A549 (cell line): ENCODE results near the gene CTDP1. TPM values are rescaled to one million over a fixed set of nuclear protein-coding genes. Genes with fewer than 3 reads are reported as not detected.

Source experiments
- ATAC-seq, 2 experiments: fragments of 200-7000 bp in 1 of 2; fragments of >200 bp in 1 of 2; cut with Nextera tagmentation in 1 of 2; cut with Tn5 transposase in 1 of 2; 3 replicates each; pipeline versions ENCODE4 v1.8.0 to v1.9.1; 2018 to 2020; ENCODE audit warnings: mild to moderate bottlenecking in 1 of 2, moderate library complexity in 1 of 2
- CTCF ChIA-PET: fragments of 300-600 bp; sonication (Branson Sonifier 250); formaldehyde crosslinking; extraction: SDS; loops from one replicate; lab custom pipeline; 2021; ENCODE audit warnings: antibody characterized with exemption, inconsistent platforms; lab: Yijun Ruan, JAX
- POLR2A ChIA-PET: fragments of 350-600 bp; formaldehyde crosslinking; extraction: SDS; loops from one replicate; lab custom pipeline; 2021; ENCODE audit warnings: antibody characterized with exemption, inconsistent platforms; lab: Yijun Ruan, JAX
- DNase-seq, 2 experiments: peaks; one replicate each; pipeline versions ENCODE4 v3.0.0 to v3.0.0-alpha.2; 2011 to 2016; ENCODE audit warnings: low read depth in 1 of 2, low spot score in 1 of 2
- FAIRE-seq: peaks from 2 replicates; lab custom pipeline; 2011; peaks lifted over from hg19 to GRCh38; lab: Jason Lieb, UNC
- H3K27ac ChIP-seq, 2 experiments: fragments of >200 bp; sonication (Bioruptor Twin); formaldehyde crosslinking; 3 replicates each; pipeline ENCODE4 v1.5.1; 2016 to 2017
- H3K4me1 ChIP-seq: fragments of >200 bp; sonication (Bioruptor Twin); formaldehyde crosslinking; 3 replicates; pipeline ENCODE4 v1.6.1; 2016
- H3K4me2 ChIP-seq: fragments of >200 bp; sonication (Bioruptor Twin); formaldehyde crosslinking; 3 replicates; pipeline ENCODE4 v1.6.1; 2016
- H3K4me3 ChIP-seq: fragments of >200 bp; sonication (Bioruptor Twin); formaldehyde crosslinking; 3 replicates; pipeline ENCODE4 v1.5.1; 2016
- H3K9me3 ChIP-seq: fragments of >200 bp; sonication (Bioruptor Twin); formaldehyde crosslinking; 3 replicates; pipeline ENCODE4 v1.6.1; 2016
- BHLHE40 ChIP-seq: IDR thresholded peaks from 2 replicates; pipeline ENCODE4 v1.6.1; 2012; ENCODE audit warnings: low read depth, low read length, inconsistent platforms
- CBX2 ChIP-seq: fragments of 200-600 bp; sonication (generic); IDR thresholded peaks from 2 replicates; pipeline ENCODE4 v1.6.1; 2016; ENCODE audit warnings: low read depth, mild to moderate bottlenecking, borderline replicate concordance
- EHF ChIP-seq: fragments of 250-450 bp; sonication (Bioruptor Pico); IDR thresholded peaks from 2 replicates; pipeline ENCODE4 v1.5.0; 2020; ENCODE audit warnings: mild to moderate bottlenecking
- FOSL2 ChIP-seq, 2 experiments: fragments of 450-650 bp in 1 of 2; fragments of >200 bp in 1 of 2; sonication (Bioruptor Twin) in 1 of 2; formaldehyde crosslinking; IDR thresholded peaks; 2 replicates each; pipeline versions ENCODE4 v1.5.0 to v1.6.1; 2016 to 2020; ENCODE audit warnings: mild to moderate bottlenecking in 1 of 2, moderate library complexity in 1 of 2
- FOXS1 ChIP-seq: fragments of 250-450 bp; sonication (Bioruptor Pico); IDR thresholded peaks from 2 replicates; pipeline ENCODE4 v1.5.0; 2020; ENCODE audit warnings: mild to moderate bottlenecking, moderate library complexity
- GATA3 ChIP-seq: IDR thresholded peaks from 2 replicates; pipeline ENCODE4 v1.6.1; 2012; ENCODE audit warnings: borderline replicate concordance
- HDAC2 ChIP-seq: fragments of 200-600 bp; sonication (generic); IDR thresholded peaks from 2 replicates; pipeline ENCODE4 v1.6.1; 2016
- HOXA7 ChIP-seq: fragments of 250-450 bp; sonication (Bioruptor Pico); IDR thresholded peaks from 2 replicates; pipeline ENCODE4 v1.5.0; 2020; ENCODE audit warnings: mild to moderate bottlenecking, moderate library complexity
- HOXB13 ChIP-seq: fragments of 250-450 bp; sonication (Bioruptor Pico); IDR thresholded peaks from 2 replicates; pipeline ENCODE4 v1.5.0; 2020; ENCODE audit warnings: low read depth, mild to moderate bottlenecking, moderate library complexity
- HOXB5 ChIP-seq: fragments of 250-450 bp; sonication (Bioruptor Pico); IDR thresholded peaks from 2 replicates; pipeline ENCODE4 v1.5.0; 2020; ENCODE audit warnings: mild to moderate bottlenecking, moderate library complexity
- KDM1A ChIP-seq: fragments of 200-600 bp; sonication (generic); IDR thresholded peaks from 2 replicates; pipeline ENCODE4 v1.6.1; 2016; ENCODE audit warnings: low read depth, mild to moderate bottlenecking
- MAFK ChIP-seq: fragments of 450-650 bp; IDR thresholded peaks from 2 replicates; pipeline ENCODE4 v1.6.1; 2014; ENCODE audit not compliant: partially characterized antibody
- MYC ChIP-seq: IDR thresholded peaks from 2 replicates; pipeline ENCODE4 v1.6.1; 2012; ENCODE audit warnings: mild to moderate bottlenecking, inconsistent platforms, low read length, improper control_type of control experiment, borderline replicate concordance
- NFE2L2 ChIP-seq: fragments of 150-350 bp; conservative IDR thresholded peaks from 2 replicates; pipeline ENCODE4 v1.6.1; 2014; ENCODE audit warnings: low read length
- NPAS2 ChIP-seq: fragments of 250-450 bp; sonication (Bioruptor Pico); IDR thresholded peaks from 2 replicates; pipeline ENCODE4 v1.8.0; 2022; ENCODE audit warnings: mild to moderate bottlenecking, moderate library complexity, borderline replicate concordance
- NR3C1 ChIP-seq: fragments of >200 bp; sonication (Bioruptor Twin); formaldehyde crosslinking; IDR thresholded peaks from 3 replicates; pipeline ENCODE4 v1.6.1; 2017
- RAD21 ChIP-seq, 2 experiments: fragments of >200 bp in 1 of 2; sonication (Bioruptor Twin) in 1 of 2; formaldehyde crosslinking in 1 of 2; IDR thresholded peaks in 1 of 2; conservative IDR thresholded peaks in 1 of 2; 2 replicates in 1 of 2; 3 replicates in 1 of 2; pipeline ENCODE4 v1.6.1; 2012 to 2018; ENCODE audit warnings: inconsistent platforms in 1 of 2
- RCOR1 ChIP-seq: fragments of 150-350 bp; IDR thresholded peaks from 2 replicates; pipeline ENCODE4 v1.6.1; 2014; ENCODE audit warnings: antibody characterized with exemption, low read length, low read depth
- RFX5 ChIP-seq: fragments of 450-650 bp; IDR thresholded peaks from 2 replicates; pipeline ENCODE4 v1.7.1; 2014; ENCODE audit warnings: antibody characterized with exemption, mild to moderate bottlenecking, moderate library complexity
- SMC3 ChIP-seq: fragments of >200 bp; sonication (Bioruptor Twin); formaldehyde crosslinking; IDR thresholded peaks from 3 replicates; pipeline ENCODE4 v1.6.1; 2018; ENCODE audit warnings: inconsistent platforms
- SREBF2 ChIP-seq: fragments of 450-650 bp; IDR thresholded peaks from 2 replicates; pipeline ENCODE4 v1.6.1; 2014; ENCODE audit warnings: mild to moderate bottlenecking, moderate library complexity
- TFCP2L1 ChIP-seq: fragments of 250-450 bp; sonication (Bioruptor Pico); IDR thresholded peaks from 2 replicates; pipeline ENCODE4 v1.5.0; 2021; ENCODE audit warnings: mild to moderate bottlenecking
- ZC3H11A ChIP-seq: fragments of 450-650 bp; IDR thresholded peaks from 2 replicates; pipeline ENCODE4 v1.6.1; 2014; ENCODE audit warnings: antibody characterized with exemption, mild to moderate bottlenecking
- ZFP36 ChIP-seq: fragments of 450-650 bp; IDR thresholded peaks from 2 replicates; pipeline ENCODE4 v1.6.1; 2014; ENCODE audit warnings: borderline replicate concordance; ENCODE audit not compliant: partially characterized antibody
- ZNF302 ChIP-seq: fragments of 250-450 bp; sonication (Bioruptor Pico); IDR thresholded peaks from 2 replicates; pipeline ENCODE4 v1.9.0; 2021; ENCODE audit warnings: inconsistent platforms, mild to moderate bottlenecking, moderate library complexity
- ZSCAN20 ChIP-seq: fragments of 250-450 bp; sonication (Bioruptor Pico); IDR thresholded peaks from 2 replicates; pipeline ENCODE4 v1.8.0; 2022; ENCODE audit warnings: mild to moderate bottlenecking, moderate library complexity
- WGBS: methylation state at CpG from one replicate; pipeline ENCODE4 v1.1.6; 2017; ENCODE audit errors: missing lambda C conversion rate; 5-methylcytosine and 5-hydroxymethylcytosine counted together
- polyA plus RNA-seq, 4 experiments: library from polyadenylated mRNA; depleted of rRNA in 3 of 4; stranded (reverse); fragments of >200 nt; fragmentation: RNase III in 1 of 4; extraction: RNeasy Plus Mini Kit Qiagen cat#74134 plus additional on column Dnase treatment in 1 of 4; gene quantifications; 2 replicates in 3 of 4; 3 replicates in 1 of 4; pipeline ENCODE4 v1.2.3, GENCODE V29; 2011 to 2017
- TF ChIP-seq, protein P1 (sequence below): fragments of >200 bp; sonication (Bioruptor Twin); formaldehyde crosslinking; IDR thresholded peaks from 2 replicates; pipeline ENCODE4 v1.6.1; 2016
- TF ChIP-seq, protein P2 (sequence below): fragments of 200-600 bp; sonication (generic); IDR thresholded peaks from 2 replicates; pipeline ENCODE4 v1.6.1; 2016; ENCODE audit warnings: antibody characterized with exemption, mild to moderate bottlenecking, moderate library complexity

Gene CTDP1
- polyA plus RNA-seq, 2 of the 4 experiments (the other 2 are of a cell fraction), result 6.8 to 12.1 TPM

DNA sequence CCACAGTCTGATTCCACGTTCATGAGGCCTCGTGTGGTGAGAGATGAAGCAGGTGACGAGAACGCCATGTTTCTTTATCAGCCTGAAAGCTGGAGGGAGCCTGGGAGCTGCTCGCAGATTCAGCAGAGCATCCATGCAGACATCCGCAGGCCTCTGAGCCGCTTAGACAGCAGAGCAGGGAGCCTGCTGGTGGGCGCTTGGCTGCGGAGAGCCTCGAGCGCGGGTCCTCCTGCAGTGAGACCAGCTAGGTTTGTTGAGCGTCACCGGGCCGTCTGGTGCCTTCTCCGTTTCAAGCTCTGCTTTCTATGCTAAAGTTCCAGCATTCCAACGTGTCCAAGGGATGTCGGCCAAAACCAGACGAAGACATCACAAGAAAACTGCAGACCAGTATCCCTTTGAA, 27.6 kb downstream of the CTDP1 start:
- WGBS, result 98% methylated on average over 16 of the region's 19 CpGs
- ATAC-seq, result no peak
- no peak overlapping the region for H3K4me3 ChIP-seq
- no peaks in the 10 kb centered on the region for H3K4me1 ChIP-seq
- ChIA-PET POLR2A (no interaction called here), CTCF (no interaction called here)
- no peak for DNase-seq
- H3K9me3 ChIP-seq, result no peaks in the 10 kb centered on the region
- no peak for TF ChIP-seq HOXB13 (CRISPR knock-in tag)
- TF ChIP-seq, protein P1, sequence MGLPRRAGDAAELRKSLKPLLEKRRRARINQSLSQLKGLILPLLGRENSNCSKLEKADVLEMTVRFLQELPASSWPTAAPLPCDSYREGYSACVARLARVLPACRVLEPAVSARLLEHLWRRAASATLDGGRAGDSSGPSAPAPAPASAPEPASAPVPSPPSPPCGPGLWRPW, result no peak
- TF ChIP-seq, protein P2, sequence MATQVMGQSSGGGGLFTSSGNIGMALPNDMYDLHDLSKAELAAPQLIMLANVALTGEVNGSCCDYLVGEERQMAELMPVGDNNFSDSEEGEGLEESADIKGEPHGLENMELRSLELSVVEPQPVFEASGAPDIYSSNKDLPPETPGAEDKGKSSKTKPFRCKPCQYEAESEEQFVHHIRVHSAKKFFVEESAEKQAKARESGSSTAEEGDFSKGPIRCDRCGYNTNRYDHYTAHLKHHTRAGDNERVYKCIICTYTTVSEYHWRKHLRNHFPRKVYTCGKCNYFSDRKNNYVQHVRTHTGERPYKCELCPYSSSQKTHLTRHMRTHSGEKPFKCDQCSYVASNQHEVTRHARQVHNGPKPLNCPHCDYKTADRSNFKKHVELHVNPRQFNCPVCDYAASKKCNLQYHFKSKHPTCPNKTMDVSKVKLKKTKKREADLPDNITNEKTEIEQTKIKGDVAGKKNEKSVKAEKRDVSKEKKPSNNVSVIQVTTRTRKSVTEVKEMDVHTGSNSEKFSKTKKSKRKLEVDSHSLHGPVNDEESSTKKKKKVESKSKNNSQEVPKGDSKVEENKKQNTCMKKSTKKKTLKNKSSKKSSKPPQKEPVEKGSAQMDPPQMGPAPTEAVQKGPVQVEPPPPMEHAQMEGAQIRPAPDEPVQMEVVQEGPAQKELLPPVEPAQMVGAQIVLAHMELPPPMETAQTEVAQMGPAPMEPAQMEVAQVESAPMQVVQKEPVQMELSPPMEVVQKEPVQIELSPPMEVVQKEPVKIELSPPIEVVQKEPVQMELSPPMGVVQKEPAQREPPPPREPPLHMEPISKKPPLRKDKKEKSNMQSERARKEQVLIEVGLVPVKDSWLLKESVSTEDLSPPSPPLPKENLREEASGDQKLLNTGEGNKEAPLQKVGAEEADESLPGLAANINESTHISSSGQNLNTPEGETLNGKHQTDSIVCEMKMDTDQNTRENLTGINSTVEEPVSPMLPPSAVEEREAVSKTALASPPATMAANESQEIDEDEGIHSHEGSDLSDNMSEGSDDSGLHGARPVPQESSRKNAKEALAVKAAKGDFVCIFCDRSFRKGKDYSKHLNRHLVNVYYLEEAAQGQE, result no peak
- TF ChIP-seq RAD21 (conservative IDR thresholded peaks at IDR 0.05 in 1 of 2, IDR thresholded peaks at IDR 0.05 in 1 of 2), result no peak
- TF ChIP-seq ZFP36, result no peak
- no peak for TF ChIP-seq CBX2
- no peak for TF ChIP-seq MAFK
- no peak for TF ChIP-seq EHF (CRISPR knock-in tag)
- no peak for TF ChIP-seq GATA3
- TF ChIP-seq SMC3, result no peak
- TF ChIP-seq RCOR1, result no peak
- no peak for TF ChIP-seq NR3C1
- TF ChIP-seq RFX5, result no peak
- TF ChIP-seq TFCP2L1, result no peak
- TF ChIP-seq FOSL2 (IDR thresholded peaks at IDR 0.05), result no peak
- no peak for TF ChIP-seq FOSL2 (CRISPR knock-in tag; IDR thresholded peaks at IDR 0.05)
- TF ChIP-seq HOXA7 (CRISPR knock-in tag), result no peak
- TF ChIP-seq ZSCAN20 (CRISPR knock-in tag), result no peak
- no peak for TF ChIP-seq ZNF302 (CRISPR knock-in tag)
- no peak overlapping the region for H3K27ac ChIP-seq
- H3K4me2 ChIP-seq, result no peak overlapping the region
- no peak for FAIRE-seq

DNA sequence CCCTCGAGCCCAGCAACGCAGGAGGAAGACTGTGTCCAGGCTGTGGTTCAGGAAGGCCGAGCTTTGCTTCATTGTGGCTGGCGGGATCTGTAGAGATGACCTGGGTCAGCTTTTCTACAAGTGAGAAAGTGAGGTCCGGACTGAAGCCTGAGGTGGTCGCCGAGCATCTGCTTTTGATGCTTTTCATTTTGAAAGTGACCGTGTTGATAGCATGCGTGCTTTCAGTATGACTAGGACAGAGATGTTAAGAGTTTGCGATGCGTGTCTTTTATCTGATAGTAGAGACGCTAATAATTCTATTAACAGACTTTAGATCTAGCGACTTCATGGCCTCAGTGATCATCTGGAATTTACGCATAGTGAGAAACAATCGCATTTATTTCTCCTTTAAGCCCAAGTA, 28.1 kb downstream of the CTDP1 start:
- 96% methylated on average over 15 of the region's 15 CpGs for whole genome bisulfite sequencing
- no peaks in the 10 kb centered on the region for H3K9me3 ChIP-seq
- ATAC-seq, result no peak
- H3K4me1 ChIP-seq, result no peaks in the 10 kb centered on the region
- CTCF ChIA-PET, result no interaction called here
- TF ChIP-seq TFCP2L1, result no peak
- H3K27ac ChIP-seq, result no peak overlapping the region
- FAIRE-seq, result no peak
- DNase-seq, result no peak
- POLR2A ChIA-PET, result no interaction called here
- no peak overlapping the region for H3K4me3 ChIP-seq
- no peak overlapping the region for H3K4me2 ChIP-seq

DNA sequence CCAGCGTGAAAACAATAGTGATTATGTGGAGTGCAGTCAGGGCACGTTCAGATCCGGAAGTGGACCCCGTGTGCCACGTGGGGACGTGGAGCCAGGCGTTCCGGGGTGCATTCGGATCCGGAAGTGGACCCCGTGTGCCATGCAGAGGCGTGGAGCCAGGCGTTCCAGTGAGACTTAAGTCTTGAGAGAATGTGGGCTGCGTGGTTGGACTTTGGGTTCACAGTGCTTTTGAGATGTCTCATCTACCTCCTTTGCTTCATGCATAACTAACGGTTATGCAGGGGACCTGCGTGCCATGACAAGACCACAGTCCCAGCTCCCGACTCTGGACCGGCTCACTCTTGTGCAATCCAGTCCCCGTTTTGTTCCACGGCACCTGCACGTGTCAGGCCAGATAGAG, 28.8 kb downstream of the CTDP1 start:
- no peak overlapping the region for H3K27ac ChIP-seq
- DNase-seq (no peak), ATAC-seq (no peak), FAIRE-seq (no peak)
- 93% methylated on average over 21 of the region's 21 CpGs for whole genome bisulfite sequencing
- H3K4me3 ChIP-seq, result no peak overlapping the region
- no peaks in the 10 kb centered on the region for H3K4me1 ChIP-seq
- no peak overlapping the region for H3K4me2 ChIP-seq
- no peaks in the 10 kb centered on the region for H3K9me3 ChIP-seq
- CTCF ChIA-PET, result no interaction called here
- POLR2A ChIA-PET, result no interaction called here
- TF ChIP-seq MYC (no peak), EHF (CRISPR knock-in tag) (no peak), KDM1A (no peak), FOXS1 (CRISPR knock-in tag) (no peak), ZSCAN20 (CRISPR knock-in tag) (no peak), HOXB5 (no peak), HOXA7 (CRISPR knock-in tag) (no peak), HDAC2 (no peak), BHLHE40 (no peak), NFE2L2 (no peak), ZC3H11A (no peak), NR3C1 (no peak), SREBF2 (no peak), SMC3 (no peak), NPAS2 (CRISPR knock-in tag) (no peak)
- TF ChIP-seq, protein P1, result no peak
- TF ChIP-seq, protein P2, result no peak
